UCSD-AML1 (cell line): Measurements from ENCODE around the gene ERFE.
"Not testable (repeated sequence)": the region's sequence is repeated elsewhere in the genome, so short reads cannot be mapped to it uniquely, and the experiment has no call there.

Source experiments
- DNase-seq: peaks from one replicate; lab custom pipeline; 2025; ENCODE audit not compliant: unreplicated experiment; lab: John Stamatoyannopoulos, UW

Gene ERFE, protein sequence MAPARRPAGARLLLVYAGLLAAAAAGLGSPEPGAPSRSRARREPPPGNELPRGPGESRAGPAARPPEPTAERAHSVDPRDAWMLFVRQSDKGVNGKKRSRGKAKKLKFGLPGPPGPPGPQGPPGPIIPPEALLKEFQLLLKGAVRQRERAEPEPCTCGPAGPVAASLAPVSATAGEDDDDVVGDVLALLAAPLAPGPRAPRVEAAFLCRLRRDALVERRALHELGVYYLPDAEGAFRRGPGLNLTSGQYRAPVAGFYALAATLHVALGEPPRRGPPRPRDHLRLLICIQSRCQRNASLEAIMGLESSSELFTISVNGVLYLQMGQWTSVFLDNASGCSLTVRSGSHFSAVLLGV

DNA sequence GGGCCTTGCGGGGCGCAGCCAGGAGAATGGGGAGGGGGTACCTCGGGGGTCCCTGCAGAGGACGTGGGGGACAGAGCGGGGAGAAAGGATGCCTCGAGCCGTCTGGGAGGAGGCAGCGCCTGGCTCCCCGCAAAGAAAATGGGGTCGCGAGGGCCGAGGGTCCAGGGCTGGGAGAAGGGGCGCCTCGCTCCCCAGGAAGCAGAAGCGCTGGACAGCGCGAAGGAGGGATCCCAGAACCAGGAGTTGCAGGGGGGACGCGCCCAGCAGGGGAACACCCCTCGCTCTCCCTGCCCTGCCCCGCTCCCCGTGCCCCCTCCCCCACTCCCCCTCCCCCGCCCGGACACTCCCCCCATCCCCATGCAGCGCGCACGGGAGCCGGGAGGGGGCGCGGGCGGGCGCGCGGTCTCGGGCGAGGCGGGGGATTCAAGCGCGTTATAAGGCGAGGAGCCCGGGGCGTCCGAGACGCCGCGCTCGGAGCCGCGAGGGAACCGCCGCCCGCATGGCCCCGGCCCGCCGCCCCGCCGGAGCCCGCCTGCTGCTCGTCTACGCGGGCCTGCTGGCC lies at the start of gene ERFE:
ERFE (plus strand) TSS at position 462 of the 562 bp plus-strand sequence; CDS start at position 500, 38 bp downstream.
- peak; percentile 62 for DNase-seq

DNA sequence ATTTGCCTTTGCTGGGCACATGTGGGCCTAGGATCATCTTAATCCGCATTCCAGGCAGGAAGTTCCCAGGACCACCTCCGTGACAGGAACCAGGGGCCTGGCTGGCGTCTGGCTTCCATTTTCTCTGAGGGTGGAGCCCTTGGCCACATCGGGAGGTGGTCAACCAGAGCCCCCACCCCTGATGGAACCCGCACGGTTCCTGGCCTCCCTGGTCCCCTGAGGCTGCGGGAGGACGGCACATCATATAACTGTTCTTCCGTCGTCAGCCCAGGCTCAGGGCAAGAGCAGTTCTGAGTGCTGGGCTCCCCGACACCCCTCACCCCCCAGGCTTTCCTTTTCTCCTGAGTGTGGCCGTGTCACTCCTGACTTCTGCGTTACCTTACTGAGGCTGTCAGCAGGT lies 45.2 kb upstream of the ERFE start:
- DNase-seq: no peak

DNA sequence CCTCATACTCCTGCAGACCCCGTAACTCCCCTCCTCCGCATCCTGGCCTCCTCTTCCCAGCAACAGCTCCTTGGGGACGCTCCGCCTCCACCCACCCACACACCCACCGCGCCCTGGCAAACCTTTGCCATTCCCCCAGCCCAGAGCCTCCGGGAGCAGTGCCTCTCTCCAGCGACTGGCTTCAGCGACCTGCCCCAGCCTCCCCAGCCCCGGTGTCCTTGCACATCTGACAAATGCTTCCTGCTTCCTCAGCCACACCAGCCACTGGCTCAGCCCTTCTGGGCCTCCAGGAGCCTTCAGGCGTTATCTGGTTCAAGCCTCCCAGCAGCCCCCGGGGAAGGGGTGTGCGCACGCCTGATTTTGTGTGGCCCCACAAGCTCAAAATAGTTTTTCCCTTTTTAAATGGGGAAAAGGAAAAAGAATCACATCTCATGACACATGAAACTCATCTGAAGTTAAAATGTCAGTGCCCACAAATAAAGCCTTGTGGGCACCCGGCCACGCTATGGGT lies 44.4 kb upstream of the ERFE start:
- DNase-seq: peak; percentile 66

DNA sequence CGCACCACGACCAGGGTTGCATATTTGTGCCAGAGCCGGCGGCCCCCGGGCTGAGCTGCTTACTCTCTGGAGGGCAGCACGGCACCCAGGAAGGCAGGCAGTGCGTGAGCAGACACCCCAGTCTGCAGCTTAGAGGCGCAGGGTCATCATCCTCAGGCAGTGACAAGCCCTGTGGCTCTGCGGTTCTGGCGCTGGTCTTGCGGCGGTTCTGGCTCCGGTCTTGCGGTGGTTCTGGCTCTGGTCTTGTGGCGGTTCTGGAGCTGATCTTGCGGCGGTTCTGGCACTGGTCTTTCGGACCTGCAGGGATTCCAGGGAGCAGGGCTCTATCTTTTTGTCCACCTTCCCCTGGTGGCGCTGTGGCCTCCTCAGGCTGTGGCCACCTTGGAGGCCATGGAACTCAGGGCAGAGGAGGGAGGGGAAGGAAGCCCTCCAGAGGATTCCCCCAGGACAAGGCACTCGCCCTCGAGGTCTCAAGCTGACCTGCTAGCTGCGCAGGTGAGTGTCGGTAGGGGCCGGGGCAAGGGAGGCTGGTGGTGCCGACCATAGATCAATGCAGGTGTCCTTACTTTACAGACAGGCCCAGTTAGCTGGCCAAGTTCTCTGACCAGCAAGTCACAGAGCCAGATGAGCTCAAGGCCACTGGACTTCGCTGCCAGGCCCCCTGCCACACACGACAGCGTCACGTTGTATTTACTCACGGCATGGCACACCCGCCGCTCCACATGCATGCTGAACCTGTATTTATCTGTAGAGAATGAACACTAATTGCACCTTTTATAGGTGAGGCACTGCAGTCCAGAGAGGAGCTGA lies 43.7 kb upstream of the ERFE start:
- DNase-seq: no peak

DNA sequence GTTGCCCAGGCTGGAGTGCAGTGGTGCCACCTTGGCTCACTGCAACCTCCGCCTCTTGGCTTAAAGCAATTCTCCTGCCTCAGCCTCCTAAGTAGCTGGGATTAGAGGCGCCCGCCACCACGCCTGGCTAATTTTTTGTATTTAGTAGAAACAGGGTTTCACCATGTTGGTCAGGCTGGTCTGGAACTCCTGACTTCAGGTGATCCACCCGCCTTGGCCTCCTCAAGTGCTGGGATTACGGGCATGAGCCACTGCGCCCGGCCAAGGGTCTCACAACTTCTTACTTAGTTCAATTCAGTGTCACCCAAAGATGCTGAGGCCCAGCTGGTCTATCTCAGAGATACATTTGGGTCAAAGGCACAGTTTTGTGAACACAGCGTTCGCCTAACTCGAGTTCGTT lies 43.1 kb upstream of the ERFE start:
- not testable (repeated sequence) for DNase-seq

DNA sequence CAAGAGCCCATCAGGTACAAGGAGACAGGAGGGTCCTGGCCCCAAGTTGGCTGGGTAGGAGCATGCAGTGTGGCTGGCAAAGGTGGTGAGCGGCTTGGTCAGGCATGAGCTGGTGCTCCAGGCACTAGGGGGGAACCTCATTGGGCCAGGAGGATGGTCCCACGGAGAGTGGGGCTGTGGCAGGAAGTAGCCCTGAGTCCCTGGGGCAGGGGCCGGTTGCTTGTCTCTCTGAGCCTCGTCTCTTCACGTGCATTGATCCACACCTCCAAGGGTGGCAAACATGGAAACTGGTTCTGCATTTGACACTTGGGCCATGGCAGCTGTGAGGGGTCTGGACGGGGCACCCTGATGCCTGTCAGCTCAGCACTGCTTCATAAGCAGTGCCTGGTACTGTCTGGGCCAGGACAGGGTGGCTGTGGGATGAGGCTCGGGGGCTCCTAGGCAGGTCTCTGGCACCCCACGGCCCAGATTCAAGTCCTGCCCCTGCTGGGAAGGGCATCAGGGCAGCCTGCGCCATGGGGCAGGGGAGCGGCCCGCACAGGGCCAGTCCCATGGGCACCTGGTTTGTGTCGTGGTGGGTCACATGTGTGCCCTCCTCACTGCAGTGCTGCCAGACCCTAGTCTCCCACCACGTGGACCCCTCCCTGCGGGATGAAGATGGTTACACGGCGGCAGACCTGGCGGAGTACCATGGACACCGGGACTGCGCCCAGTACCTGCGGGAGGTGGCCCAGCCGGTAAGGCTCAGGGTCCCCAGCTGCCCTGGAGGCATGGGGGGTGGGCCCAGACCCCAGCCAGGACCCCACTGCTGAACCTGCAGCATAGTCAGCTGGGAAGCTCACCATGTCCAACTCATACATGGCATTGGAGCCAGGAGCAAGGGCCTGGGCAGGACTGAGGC lies 42.2 kb upstream of the ERFE start:
- no peak for DNase-seq

DNA sequence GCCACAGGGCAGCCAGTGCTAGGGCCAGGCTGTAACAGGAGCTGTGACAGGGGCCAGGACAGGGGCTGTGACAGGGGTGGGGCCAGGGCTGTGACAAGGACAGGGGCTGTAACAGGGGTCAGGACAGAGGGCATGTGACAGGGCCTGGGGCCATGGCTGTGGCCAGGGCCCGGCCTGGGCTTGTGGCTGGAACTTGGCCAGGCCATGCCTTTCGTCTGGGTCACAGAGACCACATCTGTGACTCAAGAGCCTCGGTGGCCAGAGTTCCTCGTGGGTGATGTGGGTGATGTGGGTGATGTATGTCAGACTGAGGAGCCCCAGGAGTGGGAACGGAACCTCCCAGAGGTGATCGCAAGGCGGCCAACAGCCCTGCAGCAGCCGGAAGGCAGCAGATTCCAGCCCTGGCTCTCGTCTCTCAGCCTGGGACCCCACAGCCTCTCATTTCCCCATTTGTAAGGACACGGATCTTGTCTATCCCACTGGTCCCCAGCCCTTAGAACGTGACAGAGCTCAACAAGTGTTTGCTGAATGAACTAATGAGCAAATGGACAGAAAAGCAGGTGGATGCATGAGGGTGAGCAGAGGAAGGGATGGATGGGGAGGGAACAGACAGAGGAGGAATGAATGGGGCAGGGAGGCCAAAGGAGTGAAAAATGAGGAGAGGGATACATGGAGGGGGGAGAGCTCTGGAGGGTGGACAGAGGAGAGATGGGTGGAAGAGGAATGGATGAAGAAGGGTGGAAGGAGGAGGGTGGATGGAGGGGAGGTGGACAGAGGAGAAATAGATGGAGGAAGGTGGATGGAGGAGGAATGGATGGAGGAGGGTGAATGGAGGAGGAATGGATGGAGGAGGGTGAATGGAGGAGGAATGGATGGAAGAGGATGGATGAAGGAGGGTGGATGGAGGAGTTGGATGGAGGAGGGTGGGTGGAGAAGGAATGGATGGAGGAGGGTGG lies 41.3 kb upstream of the ERFE start:
- DNase-seq: no peak

DNA sequence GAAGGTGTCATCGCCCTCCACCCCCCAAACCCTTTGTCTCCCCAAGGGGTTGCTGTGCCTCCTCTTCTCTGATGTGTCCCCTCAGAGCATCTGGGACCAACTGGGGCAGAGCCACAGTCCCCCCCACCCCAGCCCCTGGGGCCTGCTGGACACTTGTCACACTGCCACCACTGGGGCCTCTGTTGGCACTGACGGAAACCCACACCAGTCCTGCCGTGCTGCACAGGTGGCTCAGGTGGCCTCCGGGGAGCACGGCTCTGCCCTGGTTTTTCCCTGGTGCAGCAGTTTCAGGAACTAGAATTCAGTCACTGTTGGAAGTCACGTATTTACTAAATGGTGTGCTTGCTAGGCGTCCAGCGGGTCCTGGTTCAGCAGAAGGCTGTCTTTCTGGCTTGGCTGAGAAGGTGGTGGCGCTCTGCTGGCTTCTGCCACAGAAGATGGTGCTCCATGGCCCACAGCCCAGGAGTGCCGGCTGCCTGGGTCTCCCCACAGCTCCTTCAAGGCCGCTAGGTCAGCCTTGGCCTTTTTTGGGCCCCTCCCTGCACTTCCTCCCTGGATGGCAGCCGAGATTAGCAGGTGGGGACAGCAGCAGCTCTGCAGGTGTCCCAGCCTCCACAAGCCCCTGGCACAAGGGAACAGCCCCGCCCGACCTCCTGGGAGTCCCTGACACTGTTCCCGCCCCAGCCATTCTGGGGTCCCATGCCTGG lies 38.9 kb upstream of the ERFE start:
- no peak for DNase-seq

DNA sequence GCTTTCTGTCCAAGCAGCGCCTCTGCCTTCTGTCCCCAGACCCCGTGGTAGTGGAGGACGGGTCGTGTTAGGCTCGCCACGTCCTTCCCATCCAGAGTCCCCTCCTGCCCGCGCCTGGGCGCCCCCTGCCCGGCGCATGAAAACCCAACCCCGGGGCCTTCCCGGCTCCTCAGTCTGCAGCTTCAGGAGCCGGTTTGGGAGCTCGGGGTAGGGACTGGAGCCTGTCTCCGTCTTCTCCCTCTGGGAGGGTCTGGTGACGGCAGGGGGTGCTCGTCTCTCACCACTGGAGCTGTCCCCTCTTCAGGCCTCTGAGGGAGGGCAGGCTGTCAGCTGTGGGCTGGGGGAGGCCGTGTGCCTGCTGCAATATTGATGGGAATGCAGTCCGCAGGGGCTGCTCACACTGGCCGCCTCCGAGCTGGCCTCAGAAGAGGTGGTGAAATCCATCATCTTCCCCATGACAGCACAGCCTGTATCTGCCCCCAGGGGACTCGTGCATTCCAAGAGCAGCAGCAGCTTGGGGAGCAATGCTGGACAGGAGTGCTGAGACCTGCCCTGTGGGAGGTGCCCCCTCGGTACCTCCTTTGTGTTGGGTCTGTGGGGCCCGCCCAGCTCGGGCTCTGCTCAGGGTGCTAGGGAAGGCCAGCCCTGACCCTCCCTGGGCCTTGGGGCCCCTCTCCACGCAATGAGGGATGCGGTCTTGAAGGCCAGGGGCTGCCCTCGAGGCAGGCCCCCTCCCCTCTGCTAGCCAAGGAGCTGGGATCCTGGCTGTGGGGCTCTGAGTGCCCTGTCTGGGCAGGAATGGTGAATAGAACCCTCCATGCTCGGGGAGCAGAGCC lies 38.1 kb upstream of the ERFE start:
- no peak for DNase-seq

DNA sequence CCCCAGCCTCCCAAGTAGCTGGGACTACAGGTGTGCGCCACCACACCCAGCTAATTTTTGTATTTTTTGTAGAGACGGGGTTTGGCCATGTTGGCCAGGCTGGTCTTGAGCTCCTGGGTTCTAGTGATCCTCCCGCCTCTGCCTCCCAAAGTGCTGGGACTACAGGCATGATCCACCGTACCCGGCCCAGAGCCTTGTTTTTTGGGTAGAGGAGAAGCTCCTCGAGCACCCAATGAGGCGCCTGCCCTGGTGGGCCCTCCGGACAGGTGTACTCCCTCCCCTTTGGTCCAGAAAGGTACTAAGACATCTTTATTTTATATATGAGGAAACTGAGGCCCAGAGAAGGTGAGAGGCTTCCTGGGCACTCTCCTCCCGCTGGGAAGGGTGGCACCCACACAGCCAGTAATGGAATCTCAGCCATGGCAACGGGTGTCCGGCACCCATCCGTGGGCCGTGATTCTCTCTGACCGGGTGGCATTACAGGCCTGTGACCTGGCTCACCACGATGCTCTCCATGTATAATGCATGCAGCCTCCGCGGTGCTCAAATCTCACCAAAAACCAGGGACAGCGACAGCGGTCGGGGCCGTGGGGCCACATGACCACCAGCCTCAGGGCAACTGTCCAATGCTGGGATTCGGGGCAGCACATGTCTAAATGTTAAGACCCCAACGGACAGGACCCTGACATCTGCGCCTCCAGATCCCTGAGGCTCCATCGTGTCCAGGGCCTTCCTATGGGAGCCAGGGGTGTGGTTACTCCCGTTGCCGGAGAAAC lies 37.1 kb upstream of the ERFE start:
- DNase-seq: no peak

DNA sequence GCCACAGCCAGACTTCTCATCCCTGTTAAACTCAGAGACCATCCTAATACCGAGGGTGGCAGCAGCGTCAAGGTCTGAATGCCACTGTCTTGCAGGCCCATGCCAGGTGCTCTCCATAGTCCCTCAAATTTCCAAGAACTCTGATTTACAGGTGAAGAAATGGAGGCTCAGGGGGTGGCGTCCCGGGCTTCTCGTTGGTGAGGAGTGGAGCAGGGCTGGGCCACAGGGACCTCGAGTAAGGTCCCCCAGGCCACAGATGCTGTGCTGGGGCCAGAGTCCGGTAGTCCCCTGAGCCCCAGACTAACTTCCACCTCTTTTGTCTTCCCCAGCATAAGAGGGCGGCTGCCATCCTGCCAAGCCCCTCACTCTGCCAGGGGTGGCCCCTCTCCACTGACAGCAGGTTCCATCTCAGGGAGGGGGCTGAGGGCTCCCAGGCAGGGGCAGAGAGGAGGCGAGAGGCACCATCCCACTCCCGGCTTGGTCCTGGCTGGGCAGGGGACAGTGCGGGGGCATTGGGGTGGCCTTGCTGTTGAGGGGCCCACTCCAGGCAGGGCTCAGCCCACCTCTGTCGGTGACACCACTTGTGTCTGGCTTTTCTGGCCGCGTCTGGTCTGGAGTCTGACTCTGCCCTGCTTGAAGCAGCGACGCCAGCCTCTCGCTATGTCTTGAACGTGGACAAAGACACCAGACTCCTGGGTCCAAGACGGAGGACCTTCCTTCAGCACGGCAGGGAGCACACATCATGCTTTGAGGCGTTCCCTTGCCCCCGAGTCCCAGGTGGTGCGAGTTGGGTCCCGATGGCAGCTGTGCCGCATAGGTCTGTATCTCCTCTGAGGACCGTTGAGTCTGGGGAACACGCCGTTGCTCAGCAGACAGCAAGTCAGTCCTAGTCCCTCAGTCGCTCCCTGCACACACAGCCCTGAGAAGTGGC lies 36.2 kb upstream of the ERFE start:
- no peak for DNase-seq

DNA sequence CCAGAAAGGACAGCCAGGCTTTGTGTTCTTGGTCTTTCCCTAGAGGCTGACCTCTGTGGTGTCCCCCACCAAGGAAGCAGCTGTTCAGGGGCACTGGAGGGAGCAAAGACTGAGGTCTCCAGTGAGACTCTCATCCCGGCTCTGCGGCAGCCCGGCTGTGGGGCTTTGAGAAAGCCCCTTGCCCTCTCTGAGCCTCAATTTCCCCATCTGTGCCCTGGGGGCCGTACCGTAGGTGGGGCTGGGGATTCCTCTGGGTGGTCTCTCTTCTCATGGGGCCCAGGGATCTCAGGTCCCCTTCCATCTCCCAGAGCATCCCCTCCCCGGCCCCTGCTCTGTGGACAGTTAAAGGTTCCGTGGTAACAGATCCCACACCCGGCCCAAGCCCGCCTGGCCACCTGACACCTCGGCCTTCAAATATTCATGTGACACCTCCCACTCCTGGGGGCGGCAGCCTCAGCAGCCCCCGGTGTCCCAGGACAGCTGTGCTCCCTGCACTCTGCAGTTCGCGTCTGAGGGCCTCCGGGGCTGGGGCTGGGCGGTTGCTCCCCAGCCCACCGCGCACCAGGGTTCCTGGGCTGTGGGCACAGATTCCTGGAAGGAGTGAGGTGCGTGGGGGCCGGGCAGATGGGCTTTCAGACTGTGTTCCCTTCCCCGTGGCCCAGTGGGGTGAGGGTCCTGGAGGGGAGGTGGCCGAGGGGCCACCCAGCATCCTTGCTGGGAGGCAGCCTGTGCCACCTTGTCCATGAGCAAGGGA lies 35.4 kb upstream of the ERFE start:
- DNase-seq: no peak

DNA sequence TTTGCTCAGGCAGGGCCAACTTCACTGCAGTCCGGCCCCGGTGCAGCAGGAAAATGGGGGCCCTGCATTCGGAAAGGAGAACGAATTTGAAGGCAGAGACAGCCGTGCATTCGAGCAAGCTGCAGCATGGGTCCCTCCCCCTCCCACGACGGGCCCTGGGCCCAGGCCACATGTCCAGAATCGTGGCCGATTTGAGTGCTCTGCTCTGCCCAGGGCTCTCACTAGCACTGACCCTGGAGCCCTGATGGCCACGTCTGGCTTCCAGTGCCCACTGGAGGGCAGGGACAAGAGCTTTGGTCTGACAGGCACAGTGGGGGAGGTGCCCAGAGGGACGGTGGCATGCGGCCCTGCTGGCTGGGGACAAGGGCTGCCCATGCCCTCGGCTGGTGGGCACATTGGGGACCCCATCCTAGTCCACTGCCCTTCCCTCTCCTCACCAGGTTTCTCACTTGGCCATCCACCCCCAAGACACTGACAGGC lies 34.7 kb upstream of the ERFE start:
- DNase-seq: no peak

DNA sequence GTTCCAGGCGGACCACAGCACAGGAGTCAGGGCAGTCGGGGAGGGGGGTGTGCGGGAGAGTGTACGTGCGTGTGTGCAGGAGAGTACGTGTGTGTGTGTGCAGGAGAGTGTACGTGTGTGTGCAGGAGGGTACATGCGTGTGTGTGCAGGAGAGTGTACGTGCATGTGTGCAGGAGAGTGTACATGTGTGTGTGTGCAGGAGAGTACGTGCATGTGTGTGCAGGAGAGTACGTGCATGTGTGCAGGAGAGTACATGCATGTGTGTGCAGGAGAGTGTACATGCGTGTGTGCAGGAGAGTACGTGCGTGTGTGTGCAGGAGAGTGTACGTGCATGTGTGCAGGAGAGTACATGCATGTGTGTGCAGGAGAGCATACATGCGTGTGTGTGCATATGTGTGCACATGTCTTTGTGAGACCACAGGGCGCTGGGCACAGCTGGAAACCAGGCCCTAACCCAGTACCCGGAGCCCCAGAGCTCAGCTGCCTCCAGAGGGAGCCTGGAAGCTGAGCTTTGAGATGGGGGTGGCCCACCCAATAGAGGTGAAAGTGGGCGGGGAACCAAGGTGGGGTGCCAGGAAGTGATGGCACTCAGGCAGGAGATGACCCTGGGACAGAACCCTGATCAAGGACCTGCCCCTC lies 34.2 kb upstream of the ERFE start:
- DNase-seq: no peak
